GM18505 (cell line): ENCODE data around the gene POU2F3.

Source experiments
- ATAC-seq: cut with Tn5 transposase; IDR thresholded peaks from one replicate; pipeline ENCODE4 v1.9.1; 2021; ENCODE audit not compliant: unreplicated experiment
- POLR2A ChIP-seq: IDR thresholded peaks from 4 replicates; pipeline ENCODE4 v1.6.1; 2011; ENCODE audit warnings: borderline replicate concordance; ENCODE audit not compliant: insufficient read depth, insufficient read length; ENCODE audit errors: extremely low read depth

POU2F3 gene

GRCh38 chr11:120239713-120240640 is at the start of gene POU2F3:
Gene POU2F3 (plus strand): TSS chr11:120240140. CDS start chr11:120240344, 204 bp downstream.
- ATAC-seq = no peak
- no peak for TF ChIP-seq POLR2A

- no peak for TF ChIP-seq POLR2A
- no peak for ATAC-seq
Observed at GRCh38 chr11:120191058-120191457, 48.9 kb upstream of the POU2F3 start.

DNA sequence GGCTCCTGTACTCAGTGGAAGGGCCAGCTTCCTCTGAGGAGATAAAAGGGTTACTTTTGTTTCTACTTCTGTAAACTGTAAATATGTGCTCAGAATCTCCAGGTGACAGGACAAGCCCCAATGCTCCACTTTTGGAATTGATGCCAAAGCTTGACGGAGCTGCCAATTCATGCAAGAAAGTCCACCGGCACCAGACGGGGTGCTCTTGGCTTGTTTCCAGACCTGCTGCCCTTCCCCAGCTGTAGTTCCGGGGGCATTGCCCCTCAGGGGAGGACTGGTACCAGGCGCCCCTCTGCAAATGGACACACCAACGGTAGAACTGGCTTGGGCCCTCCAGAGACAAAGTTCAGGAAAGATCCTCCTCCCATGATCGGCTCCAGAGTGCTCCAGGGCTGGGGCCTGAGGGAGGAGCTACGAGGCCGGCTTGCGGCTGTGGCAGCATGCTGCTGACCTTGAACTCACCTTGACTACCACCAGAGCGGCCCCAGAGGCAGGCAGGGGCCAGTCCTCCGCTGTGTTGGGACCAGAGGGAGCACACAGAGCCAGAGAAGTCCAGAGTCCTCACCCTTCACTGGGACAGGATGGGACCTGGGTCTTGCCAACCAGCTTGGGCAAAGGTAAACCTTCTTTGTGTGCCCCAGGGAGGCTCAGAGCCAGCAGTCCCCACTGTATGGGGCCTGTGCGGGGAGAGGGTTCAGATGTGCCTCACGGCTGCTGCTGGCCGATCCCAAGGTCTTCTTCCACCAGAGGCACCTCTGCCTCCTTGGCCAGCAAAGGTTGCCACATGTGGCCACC is 46.9 kb upstream of the POU2F3 start:
- TF ChIP-seq POLR2A = no peak
- ATAC-seq = no peak

- no peak for ATAC-seq
- TF ChIP-seq POLR2A = no peak
Observed at GRCh38 chr11:120194166-120194565, 45.8 kb upstream of the POU2F3 start.

GRCh38 chr11:120195601-120196320 is 44.2 kb upstream of the POU2F3 start:
- TF ChIP-seq POLR2A = no peak
- ATAC-seq = no peak

GRCh38 chr11:120196826-120197225 is 43.1 kb upstream of the POU2F3 start:
- no peak for ATAC-seq
- TF ChIP-seq POLR2A = no peak

DNA sequence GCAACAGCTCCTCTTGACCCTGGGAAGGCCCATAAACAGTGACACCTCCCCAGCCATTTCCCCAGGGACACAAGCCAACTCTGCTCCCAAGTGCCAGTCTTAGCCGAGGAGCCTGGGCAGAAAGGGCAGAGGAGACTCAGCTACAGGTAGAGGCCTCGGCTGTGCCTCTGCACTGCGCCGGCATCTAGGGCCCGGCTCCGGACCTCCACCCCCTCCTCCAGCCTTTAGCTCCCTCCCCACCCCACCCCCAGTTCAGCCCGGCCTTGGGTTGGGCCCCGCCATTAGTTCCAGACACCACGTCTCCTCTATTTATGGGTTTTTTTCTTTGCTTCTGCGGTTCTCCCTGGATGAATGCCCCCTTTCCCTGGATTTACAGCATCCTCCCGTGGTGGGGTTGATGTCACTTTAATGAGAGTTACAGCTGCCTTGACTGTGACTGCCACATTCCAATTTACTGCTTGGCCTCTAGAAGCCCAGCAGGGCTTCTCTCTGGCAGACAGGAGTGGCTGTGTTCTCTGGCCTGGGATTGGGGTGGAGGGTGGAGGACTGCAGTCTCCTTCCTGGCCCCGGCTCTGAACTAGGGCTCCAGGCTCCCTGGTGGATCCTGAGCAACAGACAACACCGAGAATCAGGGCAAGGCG is 42.6 kb upstream of the POU2F3 start:
- no peak for TF ChIP-seq POLR2A
- ATAC-seq = no peak

GRCh38 chr11:120197977-120198376 is 42.0 kb upstream of the POU2F3 start:
- no peak for TF ChIP-seq POLR2A
- ATAC-seq = no peak

GRCh38 chr11:120198403-120198786 is 41.5 kb upstream of the POU2F3 start:
- ATAC-seq = no peak
- TF ChIP-seq POLR2A = no peak

GRCh38 chr11:120198787-120199469 is 41.0 kb upstream of the POU2F3 start:
- TF ChIP-seq POLR2A = no peak
- no peak for ATAC-seq

GRCh38 chr11:120199613-120200012 is 40.3 kb upstream of the POU2F3 start:
- no peak for TF ChIP-seq POLR2A
- no peak for ATAC-seq

DNA sequence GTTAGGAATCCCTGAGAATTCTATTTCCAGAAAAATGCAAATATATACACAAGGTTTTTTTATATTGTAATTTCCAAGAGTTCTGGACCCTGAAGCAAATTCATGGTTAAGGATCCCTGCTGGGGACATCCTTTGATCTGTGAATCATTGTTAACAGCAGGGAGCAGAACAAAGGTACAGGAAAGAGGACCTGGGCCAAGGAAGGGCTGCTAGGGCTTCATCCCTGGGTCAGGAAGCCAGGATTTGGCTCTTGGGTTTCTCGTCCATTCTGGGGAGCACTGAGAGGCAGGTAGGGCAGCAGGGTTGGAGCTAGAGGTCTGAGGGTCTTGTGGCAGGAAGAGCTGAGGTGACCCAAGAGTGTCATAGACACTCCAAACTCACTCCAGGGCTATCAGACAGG is 39.3 kb upstream of the POU2F3 start:
- TF ChIP-seq POLR2A = no peak
- no peak for ATAC-seq
